GM19351 (cell line): ENCODE results near the gene SRPK2.

ENCODE experiments used
- ATAC-seq: cut with Tn5 transposase; IDR thresholded peaks from one replicate; pipeline ENCODE4 v1.9.1; 2021; ENCODE audit warnings: mild to moderate bottlenecking, moderate library complexity; ENCODE audit not compliant: unreplicated experiment

Gene SRPK2

GRCh38 chr7:105229641-105230040, 159.1 kb downstream of the SRPK2 start:
- no peak for ATAC-seq

GRCh38 chr7:105228555-105228954, 160.2 kb downstream of the SRPK2 start:
- ATAC-seq, result no peak

- no peak for ATAC-seq
Observed at GRCh38 chr7:105227391-105227790, 161.3 kb downstream of the SRPK2 start.

- ATAC-seq, result peak; percentile 90
Observed at GRCh38 chr7:105224884-105225651, 163.7 kb downstream of the SRPK2 start.

GRCh38 chr7:105222953-105223352, 165.8 kb downstream of the SRPK2 start:
- no peak for ATAC-seq

GRCh38 chr7:105219771-105220160, 169.0 kb downstream of the SRPK2 start:
- no peak for ATAC-seq

GRCh38 chr7:105218939-105219770, 169.6 kb downstream of the SRPK2 start:
- no peak for ATAC-seq

GRCh38 chr7:105218215-105218614, 170.5 kb downstream of the SRPK2 start:
- no peak for ATAC-seq

- ATAC-seq, result no peak
Observed at GRCh38 chr7:105216786-105217185, 171.9 kb downstream of the SRPK2 start.

GRCh38 chr7:105215821-105216220, 172.9 kb downstream of the SRPK2 start:
- no peak for ATAC-seq

- no peak for ATAC-seq
Observed at GRCh38 chr7:105215182-105215581, 173.5 kb downstream of the SRPK2 start.

GRCh38 chr7:105213611-105214010, 175.1 kb downstream of the SRPK2 start:
- no peak for ATAC-seq

GRCh38 chr7:105212212-105212611, 176.5 kb downstream of the SRPK2 start:
- ATAC-seq, result no peak

GRCh38 chr7:105210721-105211205, 178.0 kb downstream of the SRPK2 start:
- ATAC-seq, result peak; percentile 85

GRCh38 chr7:105209870-105210269, 178.9 kb downstream of the SRPK2 start:
- no peak for ATAC-seq

- no peak for ATAC-seq
Observed at GRCh38 chr7:105209433-105209832, 179.3 kb downstream of the SRPK2 start.

GRCh38 chr7:105206985-105207384, 181.7 kb downstream of the SRPK2 start:
- ATAC-seq, result no peak

- no peak for ATAC-seq
Observed at GRCh38 chr7:105205592-105206237, 183.0 kb downstream of the SRPK2 start.

- ATAC-seq, result no peak
Observed at GRCh38 chr7:105204953-105205352, 183.8 kb downstream of the SRPK2 start.

GRCh38 chr7:105204520-105204919, 184.2 kb downstream of the SRPK2 start:
- no peak for ATAC-seq

GRCh38 chr7:105202616-105203015, 186.1 kb downstream of the SRPK2 start:
- ATAC-seq, result no peak
